KMS-11 (cell line): ENCODE results near the gene PTPN22.

ENCODE experiments used
- H2AFZ ChIP-seq: fragments of 200-600 bp; sonication (generic); 2 replicates; pipeline ENCODE4 v1.6.1; 2016; ENCODE audit warnings: antibody characterized with exemption, mixed run types, low read depth
- H3K27ac ChIP-seq: fragments of 200-600 bp; sonication (generic); 2 replicates; pipeline ENCODE4 v1.6.1; 2016; ENCODE audit warnings: mild to moderate bottlenecking, mixed run types
- H3K27me3 ChIP-seq: fragments of 200-600 bp; sonication (generic); 2 replicates; pipeline ENCODE4 v1.6.1; 2017; ENCODE audit warnings: mild to moderate bottlenecking, low read depth, mixed run types, moderate library complexity; ENCODE audit not compliant: insufficient read depth
- H3K36me3 ChIP-seq: fragments of 200-600 bp; sonication (generic); 2 replicates; pipeline ENCODE4 v1.6.1; 2017; ENCODE audit warnings: mild to moderate bottlenecking, mixed run types; ENCODE audit not compliant: insufficient read depth
- H3K4me1 ChIP-seq: fragments of 200-600 bp; sonication (generic); 2 replicates; pipeline ENCODE4 v1.6.1; 2016; ENCODE audit warnings: mild to moderate bottlenecking, low read depth, mixed run types; ENCODE audit not compliant: poor library complexity, severe bottlenecking
- H3K4me2 ChIP-seq: fragments of 200-600 bp; sonication (generic); 2 replicates; pipeline ENCODE4 v1.7.0; 2016; ENCODE audit warnings: mild to moderate bottlenecking, mixed run types
- H3K4me3 ChIP-seq: fragments of 200-600 bp; sonication (generic); IDR thresholded peaks from 2 replicates; pipeline ENCODE4 v1.6.1; 2017; ENCODE audit warnings: low read depth, low read length, mixed read lengths; ENCODE audit not compliant: insufficient read depth
- H3K79me2 ChIP-seq: fragments of 200-600 bp; sonication (generic); 2 replicates; pipeline ENCODE4 v1.6.1; 2016; ENCODE audit warnings: low read depth, mixed run types; ENCODE audit not compliant: insufficient read depth
- H3K9ac ChIP-seq: fragments of 200-600 bp; sonication (generic); 2 replicates; pipeline ENCODE4 v1.6.1; 2016; ENCODE audit warnings: mild to moderate bottlenecking, mixed run types
- H4K20me1 ChIP-seq: fragments of 200-600 bp; sonication (generic); 2 replicates; pipeline ENCODE4 v1.6.1; 2016; ENCODE audit warnings: mild to moderate bottlenecking, mixed run types; ENCODE audit not compliant: insufficient read depth
- CTCF ChIP-seq: fragments of 200-600 bp; sonication (generic); conservative IDR thresholded peaks from 2 replicates; pipeline ENCODE4 v1.6.1; 2017; ENCODE audit warnings: low read depth, mild to moderate bottlenecking, antibody characterized with exemption, low read length, moderate library complexity, mixed read lengths

PTPN22 gene

DNA sequence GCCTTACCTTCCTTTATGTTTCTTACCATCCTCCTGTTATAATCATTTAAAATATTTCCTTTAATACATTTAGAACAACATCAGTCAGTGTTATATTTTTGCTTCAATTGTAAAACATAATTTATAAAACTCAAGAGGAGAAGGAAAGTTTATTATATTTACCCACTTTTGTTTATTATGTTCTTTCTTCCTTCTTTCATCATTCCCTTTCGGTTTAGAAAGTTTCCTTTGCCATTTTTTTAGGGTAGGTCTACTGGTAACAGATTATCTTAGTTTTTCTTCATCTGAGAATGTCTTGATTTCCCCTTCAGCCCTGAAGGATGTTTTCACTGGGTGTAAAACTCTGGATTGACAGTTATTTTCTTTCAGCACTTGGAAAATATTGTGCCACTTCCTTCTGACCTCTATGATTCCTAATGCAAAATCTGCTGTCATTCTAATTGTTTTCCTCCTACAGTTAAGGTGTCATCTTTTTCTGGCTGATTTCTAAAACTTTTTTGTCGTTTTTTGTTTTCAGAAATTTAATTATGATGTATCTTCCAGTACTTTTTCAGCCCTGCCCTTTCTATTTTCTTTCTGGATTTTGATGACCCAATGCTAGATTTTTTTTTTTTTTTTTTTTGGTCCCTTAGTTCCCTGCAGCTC is 25.0 kb downstream of the PTPN22 start:
- Histone ChIP-seq H3K4me3 (no peak overlapping the region), H2AFZ (no peak overlapping the region), H3K4me1 (no peaks in the 10 kb centered on the region), H3K9ac (no peak overlapping the region), H3K79me2 (no peaks in the 10 kb centered on the region), H3K4me2 (no peak overlapping the region), H3K27ac (no peak overlapping the region), H3K27me3 (no peaks in the 10 kb centered on the region), H4K20me1 (no peaks in the 10 kb centered on the region), H3K36me3 (no peaks in the 10 kb centered on the region)
- TF ChIP-seq CTCF, result no peak

- Histone ChIP-seq H4K20me1 (no peaks in the 10 kb centered on the region), H3K27ac (no peak overlapping the region), H2AFZ (no peak overlapping the region), H3K4me2 (no peak overlapping the region), H3K9ac (no peak overlapping the region), H3K4me3 (no peak overlapping the region), H3K36me3 (no peaks in the 10 kb centered on the region), H3K79me2 (no peaks in the 10 kb centered on the region), H3K4me1 (peaks cover 7% of the 10 kb centered on the region), H3K27me3 (no peaks in the 10 kb centered on the region)
- TF ChIP-seq CTCF, result no peak
These were observed 35.0 kb downstream of the PTPN22 start for GRCh38 chr1:113836534-113836933.

GRCh38 chr1:113835686-113836290 is 35.7 kb downstream of the PTPN22 start:
- no peaks in the 10 kb centered on the region for H3K79me2 ChIP-seq
- H4K20me1 ChIP-seq, result no peaks in the 10 kb centered on the region
- H3K27me3 ChIP-seq, result no peaks in the 10 kb centered on the region
- no peak overlapping the region for H3K27ac ChIP-seq
- no peak; the same call in 1 of the 2 replicates for TF ChIP-seq CTCF
- H3K4me1 ChIP-seq, result peaks cover 7% of the 10 kb centered on the region
- no peaks in the 10 kb centered on the region for H3K36me3 ChIP-seq
- H3K4me3 ChIP-seq, result no peak overlapping the region
- no peak overlapping the region for H3K9ac ChIP-seq
- no peak overlapping the region for H2AFZ ChIP-seq
- no peak overlapping the region for H3K4me2 ChIP-seq

DNA sequence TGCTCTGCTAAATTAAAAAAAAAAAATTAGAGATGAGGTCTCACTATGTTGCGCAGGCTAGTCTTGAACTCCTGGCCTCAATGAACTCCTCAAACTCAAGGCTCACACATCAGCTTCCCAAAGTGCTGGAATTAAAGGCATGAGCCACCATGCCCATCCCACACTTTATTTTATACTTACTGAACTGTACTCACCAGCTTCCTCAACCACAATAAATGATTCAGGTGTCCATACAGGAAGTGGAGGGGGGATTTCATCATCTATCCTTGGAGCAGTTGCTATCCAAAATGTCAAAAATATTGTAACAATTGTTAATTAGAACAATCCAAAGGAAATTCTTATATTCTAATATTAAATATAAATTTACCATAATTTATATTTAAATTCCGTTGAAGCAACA is 36.8 kb downstream of the PTPN22 start:
- peaks cover 7% of the 10 kb centered on the region for H3K4me1 ChIP-seq
- no peaks in the 10 kb centered on the region for H3K79me2 ChIP-seq
- TF ChIP-seq CTCF, result no peak
- H3K36me3 ChIP-seq, result no peaks in the 10 kb centered on the region
- no peak overlapping the region for H3K4me3 ChIP-seq
- H2AFZ ChIP-seq, result no peak overlapping the region
- H3K4me2 ChIP-seq, result no peak overlapping the region
- no peak overlapping the region for H3K27ac ChIP-seq
- no peak overlapping the region for H3K9ac ChIP-seq
- no peaks in the 10 kb centered on the region for H3K27me3 ChIP-seq
- H4K20me1 ChIP-seq, result no peaks in the 10 kb centered on the region
